GM21390 (cell line): ENCODE results near the gene ATP8A2.
"Not testable (repeated sequence)": the region's sequence is repeated elsewhere in the genome, so short reads cannot be mapped to it uniquely, and the experiment has no call there.

Experiments used
- ATAC-seq: cut with Tn5 transposase; IDR thresholded peaks from one replicate; pipeline ENCODE4 v1.9.1; 2021; ENCODE audit not compliant: unreplicated experiment

Gene ATP8A2

DNA sequence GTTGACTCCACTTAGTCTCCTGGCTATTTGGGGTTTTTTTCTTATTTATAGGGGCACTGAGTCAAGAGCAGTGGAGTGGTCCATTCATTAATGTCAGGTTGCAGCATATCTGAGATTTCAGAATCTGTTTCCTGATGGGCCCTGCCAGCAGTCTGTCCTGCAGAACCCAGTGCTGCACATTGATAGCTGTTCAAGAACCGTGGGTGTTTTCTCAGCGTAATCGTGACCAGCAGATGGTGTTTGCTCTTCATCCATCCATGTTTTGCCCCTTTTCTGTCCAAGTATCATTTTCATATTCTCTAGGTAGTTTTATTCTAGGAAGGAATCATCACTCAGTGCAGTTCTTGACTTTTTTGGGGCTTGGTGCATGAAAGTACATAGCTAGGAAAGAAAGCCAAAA, 166.5 kb downstream of the ATP8A2 start:
- no peak for ATAC-seq

DNA sequence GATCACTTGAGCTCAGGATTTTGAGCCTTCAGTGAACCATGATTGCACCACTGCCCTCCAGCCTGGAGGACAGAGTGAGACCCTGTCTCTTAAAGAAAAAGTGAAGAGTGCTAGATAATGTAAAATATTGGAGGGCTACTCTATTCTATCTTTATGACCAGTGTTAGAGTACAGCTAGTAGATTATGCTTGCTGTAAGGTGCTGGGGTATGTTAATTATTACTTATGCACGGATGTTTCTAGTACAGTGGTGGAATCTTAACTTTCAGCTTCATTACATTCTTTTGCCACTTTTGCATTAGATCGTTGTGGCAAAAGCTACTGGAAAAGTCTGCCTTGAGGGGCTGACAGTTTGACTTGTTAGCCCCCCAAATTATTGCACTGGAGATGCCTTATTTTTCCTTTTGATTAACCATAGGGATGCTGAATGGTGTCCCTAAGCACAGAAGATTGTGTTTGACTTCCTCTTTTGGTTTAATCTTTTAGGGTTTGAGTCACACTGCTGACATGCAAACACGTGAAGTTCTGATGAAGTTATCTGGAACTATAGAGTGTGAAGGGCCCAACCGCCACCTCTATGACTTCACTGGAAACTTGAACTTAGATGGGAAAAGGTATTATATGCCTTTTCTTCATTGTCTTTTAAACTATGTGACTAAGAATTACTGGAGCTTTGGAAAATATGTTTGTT, 169.8 kb downstream of the ATP8A2 start:
- no peak for ATAC-seq

DNA sequence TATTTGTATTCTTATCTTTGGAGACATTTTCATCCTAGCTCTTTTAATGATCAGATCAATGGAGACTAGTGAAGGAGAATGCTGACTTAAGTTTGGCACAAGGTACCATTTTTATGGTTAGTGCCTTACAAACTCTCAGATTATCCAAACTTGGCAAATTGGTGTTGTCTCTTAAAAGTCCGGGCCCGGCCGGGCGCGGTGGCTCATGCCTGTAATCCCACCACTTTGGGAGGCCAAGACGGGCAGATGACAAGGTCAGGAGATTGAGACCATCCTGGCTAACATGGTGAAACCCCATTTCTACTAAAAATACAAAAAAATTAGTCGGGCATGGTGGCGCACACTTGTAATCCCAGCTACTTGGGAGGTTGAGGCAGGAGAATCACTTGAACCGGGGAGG, 177.2 kb downstream of the ATP8A2 start:
- ATAC-seq: not testable (repeated sequence)

DNA sequence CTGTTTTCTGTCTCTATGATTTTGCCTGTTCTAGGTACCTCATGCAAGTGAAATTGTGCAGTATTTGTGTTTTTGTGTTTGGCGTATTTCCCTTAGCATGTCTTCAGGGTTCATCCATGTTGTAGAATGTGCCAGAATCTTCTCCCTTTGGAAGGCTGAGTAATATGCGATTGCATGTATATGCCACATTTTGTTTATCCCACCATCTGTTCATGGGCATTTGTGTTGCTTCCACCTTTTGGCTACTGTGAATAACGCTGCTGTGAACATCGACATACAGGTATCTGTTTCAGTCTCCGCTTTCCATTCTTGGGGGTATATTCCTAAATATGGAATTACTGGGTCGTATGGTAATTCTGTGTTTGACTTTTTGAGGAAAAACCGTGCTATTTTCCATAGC, 190.0 kb downstream of the ATP8A2 start:
- no peak for ATAC-seq

DNA sequence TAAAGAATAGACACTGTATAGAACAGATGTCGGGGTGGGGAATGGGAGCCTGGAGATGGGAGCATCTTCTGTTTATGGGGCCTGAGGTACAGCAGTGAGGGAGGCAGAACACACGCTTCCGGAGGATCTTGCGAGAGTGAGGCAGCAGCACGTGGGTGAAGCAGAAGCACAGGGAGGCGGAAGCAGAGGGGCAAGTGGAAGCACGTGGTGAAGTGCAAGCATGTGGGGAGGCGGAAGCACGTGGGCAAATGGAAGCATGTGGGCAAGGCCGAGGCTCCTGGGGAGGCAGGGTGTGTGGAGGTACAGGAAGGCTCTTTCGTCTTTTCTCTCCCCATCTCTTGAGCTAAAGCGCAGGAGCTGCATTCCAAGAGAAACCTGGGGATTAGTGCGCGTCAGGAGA, 198.4 kb downstream of the ATP8A2 start:
- no peak for ATAC-seq

DNA sequence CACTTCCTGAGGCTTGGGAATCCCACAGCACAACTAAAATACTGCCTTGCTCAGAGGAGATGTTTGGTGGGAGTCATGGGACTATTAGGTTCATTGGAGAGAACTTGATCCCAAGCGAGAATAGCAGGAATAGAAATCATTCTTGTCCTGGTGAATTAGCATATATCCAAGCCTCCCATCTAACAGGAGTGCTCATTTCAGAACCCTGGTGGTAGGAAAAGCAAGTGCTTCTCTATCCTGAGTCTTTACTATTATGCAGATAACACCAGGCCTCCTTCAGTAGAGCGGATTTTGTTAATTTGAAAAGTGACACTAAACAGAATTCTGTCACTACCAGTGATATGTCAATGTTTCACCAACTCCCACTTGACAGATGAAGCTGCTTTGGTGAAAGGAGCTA, 199.5 kb downstream of the ATP8A2 start:
- ATAC-seq: no peak

DNA sequence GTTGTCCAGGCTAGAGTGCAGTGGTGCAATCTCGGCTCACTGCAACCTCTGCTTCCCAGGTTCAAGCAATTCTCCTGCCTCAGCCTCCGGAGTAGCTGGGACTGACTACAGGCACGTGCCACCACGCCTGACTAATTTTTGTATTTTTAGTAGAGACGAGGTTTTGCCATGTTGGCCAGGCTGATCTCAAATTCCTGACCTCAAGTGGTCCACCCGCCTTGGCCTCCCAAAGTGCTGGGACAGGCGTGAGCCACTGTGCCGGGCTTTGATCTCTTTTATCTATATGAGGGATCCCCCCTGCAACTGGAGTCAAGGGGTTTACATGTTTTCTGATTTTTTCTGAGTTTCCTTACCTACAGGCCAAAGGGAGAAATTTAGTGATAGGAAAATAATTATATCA, 200.4 kb downstream of the ATP8A2 start:
- not testable (repeated sequence) for ATAC-seq

DNA sequence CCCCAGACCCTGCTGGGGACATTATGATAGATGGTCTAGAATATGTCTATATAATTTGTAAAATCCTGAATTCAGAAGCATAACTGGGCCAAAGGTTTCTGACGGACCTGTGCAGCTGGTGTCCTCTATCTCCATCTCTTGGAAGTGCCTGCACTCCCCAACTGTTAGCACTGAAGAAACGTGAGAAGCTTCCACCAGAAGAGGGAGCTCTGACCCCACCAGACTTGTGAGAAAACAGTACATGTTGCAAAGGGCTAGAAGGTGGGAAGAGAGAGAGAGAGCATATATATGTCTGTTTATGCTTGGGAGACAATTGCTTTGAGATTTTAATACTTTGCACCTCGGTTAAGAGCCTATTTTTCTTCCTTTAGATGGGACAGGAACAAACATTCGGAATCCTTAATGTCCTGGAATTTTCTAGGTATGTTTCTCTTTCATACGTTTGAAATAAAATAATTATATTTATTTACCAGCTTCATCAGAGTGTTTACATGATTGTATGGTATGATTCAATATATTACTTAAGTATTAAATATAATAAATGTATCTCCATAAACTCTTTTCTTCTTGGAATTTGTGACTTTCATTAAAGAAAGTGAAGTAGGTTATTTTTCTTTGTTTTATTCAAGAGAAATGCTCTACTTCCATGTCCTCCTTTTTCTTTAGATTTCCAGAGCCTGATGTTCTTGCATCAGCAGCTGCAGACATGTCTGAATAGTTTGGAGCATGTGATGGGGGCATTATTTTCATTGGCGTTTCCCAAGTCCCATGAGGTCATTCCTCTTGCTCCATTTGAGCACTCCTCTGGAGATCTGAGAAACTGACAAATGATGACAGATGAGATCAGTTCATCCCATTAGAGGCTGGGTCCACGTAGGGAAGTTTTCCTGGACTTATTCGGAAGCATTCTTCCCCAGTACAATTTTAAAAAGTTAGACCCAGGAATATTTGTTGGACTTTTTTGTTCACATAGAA, 202.9 kb downstream of the ATP8A2 start:
- ATAC-seq: peak; percentile 57

DNA sequence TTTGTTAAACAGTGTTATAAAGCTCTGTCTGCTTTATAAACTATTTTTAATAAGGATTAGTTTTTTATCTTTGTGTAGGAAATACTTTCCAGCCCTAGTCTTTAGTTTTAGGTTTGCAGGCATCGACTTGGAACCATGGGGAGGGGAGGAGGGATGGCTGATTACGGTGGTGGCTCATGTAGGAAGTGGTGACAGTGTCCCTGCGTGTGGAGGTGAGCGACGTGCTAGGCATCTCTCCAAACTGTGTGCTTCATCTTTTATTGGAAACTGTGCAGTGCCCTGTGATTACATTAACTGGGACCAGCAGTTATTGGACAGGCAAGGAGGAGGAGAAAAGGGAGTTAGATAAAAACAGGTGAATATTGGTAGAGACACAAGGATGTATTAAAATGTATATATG, 203.8 kb downstream of the ATP8A2 start:
- ATAC-seq: no peak

DNA sequence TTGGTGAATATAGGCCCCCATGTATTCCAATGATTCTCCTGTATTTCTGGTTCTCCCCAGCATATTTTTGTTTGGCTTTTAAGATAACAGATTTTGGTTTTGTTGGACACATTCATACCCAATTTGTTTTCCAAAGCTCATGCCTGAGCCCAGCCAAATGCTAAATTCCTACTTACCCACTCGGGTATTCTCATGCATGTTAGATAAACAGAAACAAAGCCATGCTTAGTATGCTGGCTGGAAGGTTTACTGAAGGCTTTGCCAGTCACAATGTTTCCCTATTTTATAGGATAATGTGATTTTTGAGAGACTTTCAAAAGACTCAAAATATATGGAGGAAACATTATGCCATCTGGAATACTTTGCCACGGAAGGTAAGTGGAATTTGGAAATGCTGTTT, 206.8 kb downstream of the ATP8A2 start:
- ATAC-seq: no peak

DNA sequence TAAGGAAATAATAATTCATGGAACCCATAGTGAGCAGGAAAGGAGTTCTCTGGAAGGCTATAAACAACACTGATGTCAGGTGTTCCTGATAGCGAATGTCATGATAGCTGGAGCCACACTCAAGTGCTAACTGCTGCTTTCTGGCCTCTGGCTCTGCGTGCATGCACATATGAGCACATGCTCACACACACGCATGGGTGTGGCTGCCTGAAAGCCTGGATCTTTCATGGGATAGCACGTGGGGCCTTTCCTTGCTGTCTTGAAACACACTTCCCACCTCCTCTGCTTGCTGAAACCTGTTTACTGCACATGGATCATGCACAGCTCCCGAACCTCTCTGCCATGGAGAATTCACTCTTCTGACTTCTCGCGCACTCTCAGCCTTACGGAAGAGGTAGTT, 207.4 kb downstream of the ATP8A2 start:
- no peak for ATAC-seq

DNA sequence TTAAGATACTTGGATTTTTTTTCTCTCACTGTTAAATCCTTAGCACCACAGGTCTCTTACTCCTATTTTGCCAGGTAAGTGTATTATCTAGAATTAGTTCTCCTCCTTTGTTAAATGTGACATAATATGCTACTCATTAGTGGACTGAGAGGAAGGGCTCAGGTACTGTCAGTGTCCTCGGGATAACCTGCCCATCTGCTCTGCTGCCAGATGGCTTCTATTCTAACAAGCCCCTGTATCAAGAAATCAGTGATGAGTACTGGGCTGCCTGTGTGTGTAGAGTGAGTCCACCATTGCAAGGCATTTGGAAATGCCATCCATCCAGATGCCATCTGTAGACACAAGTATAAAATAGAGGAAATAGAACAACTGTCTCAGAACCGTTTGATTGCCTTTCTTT, 209.6 kb downstream of the ATP8A2 start:
- no peak for ATAC-seq

DNA sequence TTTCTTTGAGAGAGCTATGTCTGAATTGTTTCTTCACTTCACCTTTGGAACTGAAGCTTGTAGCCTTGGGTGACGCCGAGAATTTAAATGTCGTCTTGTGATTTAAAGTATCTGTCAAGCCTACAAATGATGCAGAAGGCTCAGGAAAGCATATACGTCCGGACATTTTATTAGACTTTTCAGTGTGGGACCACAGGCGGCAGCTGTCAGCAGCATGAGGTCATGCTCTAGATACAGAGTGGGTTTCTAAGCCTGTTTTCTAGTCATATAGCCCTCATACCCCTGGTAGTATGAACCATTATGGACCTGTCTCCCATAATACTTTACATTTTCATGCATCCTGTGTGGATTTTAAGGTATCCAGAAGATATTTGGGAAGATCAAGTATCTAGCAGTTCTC, 212.3 kb downstream of the ATP8A2 start:
- no peak for ATAC-seq

DNA sequence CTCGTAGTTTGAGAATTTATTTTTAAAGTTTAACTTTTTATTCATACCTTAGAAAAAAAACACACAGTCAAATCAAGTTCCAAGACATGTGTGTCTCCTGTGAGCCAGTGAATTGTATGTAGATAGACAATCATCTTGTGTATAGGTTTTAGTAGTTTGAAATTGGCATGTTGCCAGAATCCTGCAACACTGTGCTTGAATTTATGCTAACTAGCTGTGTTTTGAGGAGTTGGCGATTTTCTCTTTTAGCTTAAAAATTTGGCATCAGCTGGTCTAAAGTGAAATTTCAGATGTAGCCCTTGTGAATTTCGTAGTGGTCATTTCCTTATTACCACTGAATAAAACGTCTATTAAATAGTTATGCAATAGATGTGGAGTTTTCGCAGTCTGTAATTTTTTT, 213.2 kb downstream of the ATP8A2 start:
- ATAC-seq: no peak

DNA sequence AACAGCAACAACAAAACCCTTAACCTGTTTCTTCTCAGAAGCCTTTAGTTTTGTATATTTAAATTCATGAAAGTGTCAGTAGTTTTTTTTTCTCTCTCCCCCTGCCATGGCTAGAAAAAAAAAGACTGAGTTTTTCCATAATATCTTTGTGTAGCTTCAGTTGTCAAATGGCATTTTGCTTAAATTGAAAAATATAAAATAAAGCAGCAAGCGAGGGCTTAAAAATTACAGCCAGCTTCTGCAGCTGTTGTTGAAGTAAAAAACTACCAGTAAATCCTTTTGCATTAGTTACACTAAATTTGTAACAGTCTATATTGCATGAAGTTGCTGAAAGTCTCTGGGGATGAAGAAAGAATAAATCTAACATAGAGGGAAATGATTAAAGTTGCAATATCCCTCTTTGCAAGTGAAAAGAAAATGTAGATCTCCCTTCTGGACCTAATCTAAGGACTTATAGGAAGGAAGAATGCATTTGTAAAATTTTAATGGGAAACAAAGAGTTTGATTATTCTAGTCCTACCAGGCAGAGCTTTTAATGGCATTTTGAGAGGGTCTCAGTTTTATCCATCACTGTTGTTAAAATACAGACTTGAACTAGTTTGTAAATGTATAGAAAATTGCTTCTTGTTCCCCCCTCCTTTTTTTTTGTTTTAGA, 215.7 kb downstream of the ATP8A2 start:
- no peak for ATAC-seq

DNA sequence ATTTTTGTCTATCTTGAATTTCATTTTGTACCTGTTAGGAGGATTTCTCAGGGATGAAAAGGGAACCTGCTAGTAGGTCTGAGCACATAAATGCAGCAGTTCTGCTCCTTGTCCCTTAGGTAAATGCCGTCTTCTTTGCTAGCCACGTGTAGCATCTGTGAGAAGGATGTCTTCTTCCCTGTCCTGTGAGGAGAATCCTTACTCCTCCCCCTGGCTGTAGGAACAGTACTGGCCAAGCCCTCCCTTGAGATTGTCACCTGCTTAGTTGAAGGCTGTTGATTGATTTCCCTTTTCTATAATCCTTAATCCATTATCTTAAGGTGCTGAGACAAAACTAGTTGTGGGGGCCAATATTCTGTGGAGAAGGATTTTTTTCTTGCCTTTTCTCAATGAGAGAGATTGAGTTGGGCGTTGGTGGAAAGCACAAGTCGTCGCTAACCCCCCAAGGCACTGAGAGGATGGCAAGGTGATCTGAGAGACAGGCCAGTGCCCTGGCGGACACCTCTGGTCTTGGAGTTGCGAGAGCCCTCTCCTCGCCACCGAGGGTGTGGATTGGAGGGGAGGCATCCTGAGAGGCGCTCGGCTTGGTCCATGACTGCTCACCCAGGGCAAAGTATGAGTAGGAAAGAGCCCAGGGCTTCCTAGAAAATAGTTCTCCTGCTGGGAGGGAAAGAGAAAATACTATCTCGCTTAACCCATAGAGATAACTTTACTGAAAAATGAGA, 216.7 kb downstream of the ATP8A2 start:
- ATAC-seq: no peak

DNA sequence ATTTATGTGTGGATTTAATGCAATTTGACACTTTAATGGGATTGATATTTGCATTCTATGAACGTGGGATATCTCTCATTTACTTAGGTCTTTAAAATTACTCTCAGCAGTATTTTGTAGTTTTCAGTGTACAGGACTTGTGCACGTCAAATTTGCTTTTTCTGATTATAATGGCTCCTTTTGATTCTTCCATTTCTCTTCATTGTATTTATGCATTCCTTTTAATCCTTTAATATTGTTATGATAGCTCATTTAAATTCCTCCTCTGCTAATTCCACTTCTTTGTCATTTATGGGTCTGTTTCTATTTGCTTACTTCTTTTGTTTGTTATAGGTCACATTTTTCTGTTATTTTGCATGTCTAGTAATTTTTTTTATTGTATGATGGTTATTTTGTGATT, 226.6 kb downstream of the ATP8A2 start:
- no peak for ATAC-seq

DNA sequence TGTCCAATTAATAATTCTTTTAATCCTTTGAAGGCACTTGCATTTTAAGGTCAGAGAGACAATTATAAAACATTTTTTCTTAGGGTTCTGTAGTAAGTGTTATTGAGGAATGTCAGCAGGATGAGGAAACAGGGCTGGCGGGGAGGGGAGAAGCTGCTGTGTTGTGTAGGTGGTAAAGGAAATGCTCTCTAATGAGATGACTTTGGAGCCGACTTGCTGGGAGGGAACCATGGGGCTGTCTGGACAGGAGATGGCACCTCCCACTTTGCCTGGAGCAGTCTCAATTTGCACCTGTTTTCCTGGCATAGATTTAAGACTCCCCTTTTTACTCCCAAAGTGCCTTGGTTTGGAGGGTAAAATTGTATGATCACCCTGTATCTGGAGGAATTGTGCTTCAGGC, 230.4 kb downstream of the ATP8A2 start:
- no peak for ATAC-seq

DNA sequence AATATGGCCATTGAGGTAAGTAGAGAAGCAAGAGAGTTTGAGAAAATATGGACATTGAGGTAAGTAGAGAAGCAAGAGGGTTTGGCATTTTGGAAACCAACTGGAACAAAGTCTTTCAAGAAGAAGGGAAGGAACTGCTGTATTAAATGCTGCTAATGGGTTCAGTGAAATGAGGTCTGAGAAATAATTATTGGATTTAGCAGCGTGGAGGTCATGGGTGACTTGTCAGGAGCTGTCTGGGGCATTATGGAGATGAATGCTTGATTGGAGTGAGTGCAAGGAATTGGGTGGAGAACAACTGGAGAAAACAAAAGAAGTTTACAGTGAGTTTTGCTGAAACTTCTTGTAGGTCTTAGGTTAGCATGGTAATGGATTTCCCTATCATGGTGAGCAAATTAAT, 232.3 kb downstream of the ATP8A2 start:
- ATAC-seq: no peak

DNA sequence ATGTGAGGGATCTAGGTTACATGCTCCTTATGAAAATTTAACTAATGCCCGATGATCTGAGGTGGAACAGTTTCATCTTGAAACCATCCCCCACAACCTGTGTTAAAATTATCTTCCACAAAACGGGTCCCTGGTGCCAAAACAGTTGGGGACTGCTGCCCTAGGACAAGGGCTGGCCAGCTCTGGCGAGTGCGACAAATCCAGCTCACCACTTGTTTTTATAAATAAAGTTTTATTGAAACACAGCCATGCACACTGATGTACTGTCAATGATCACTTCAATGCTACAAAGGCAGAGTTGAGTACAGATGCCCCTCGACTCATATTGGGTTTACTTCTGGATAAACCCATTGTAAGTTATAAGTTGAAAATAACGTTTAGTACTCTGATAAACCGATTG, 235.3 kb downstream of the ATP8A2 start:
- ATAC-seq: no peak

DNA sequence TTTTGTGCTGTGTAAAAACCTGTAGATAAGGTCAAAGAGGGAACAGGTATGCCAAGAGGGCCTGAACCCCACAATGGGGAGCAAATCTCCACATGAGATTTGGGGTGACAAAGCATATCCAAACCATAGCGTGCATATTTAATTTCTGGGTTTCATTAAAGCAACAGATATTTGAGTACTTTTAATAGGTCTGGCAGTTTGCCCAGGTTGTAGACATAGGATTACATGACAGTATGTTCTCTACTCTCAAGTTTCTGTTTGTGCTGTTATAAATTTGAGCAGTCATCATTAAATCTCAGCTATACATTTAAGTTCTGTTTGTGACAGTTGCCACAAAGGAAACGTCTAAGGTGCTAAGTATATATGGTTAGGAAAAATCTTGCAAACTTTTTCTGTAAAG, 236.4 kb downstream of the ATP8A2 start:
- no peak for ATAC-seq
